Middle frontal gyrus (tissue), 1 donor: ENCODE results near the gene KCTD1.

Experiments used
- DNase-seq: peaks from one replicate; pipeline ENCODE4 v3.0.0-alpha.2; 2015; ENCODE audit warnings: low spot score; ENCODE audit errors: extremely low spot score

The KCTD1 gene

DNA sequence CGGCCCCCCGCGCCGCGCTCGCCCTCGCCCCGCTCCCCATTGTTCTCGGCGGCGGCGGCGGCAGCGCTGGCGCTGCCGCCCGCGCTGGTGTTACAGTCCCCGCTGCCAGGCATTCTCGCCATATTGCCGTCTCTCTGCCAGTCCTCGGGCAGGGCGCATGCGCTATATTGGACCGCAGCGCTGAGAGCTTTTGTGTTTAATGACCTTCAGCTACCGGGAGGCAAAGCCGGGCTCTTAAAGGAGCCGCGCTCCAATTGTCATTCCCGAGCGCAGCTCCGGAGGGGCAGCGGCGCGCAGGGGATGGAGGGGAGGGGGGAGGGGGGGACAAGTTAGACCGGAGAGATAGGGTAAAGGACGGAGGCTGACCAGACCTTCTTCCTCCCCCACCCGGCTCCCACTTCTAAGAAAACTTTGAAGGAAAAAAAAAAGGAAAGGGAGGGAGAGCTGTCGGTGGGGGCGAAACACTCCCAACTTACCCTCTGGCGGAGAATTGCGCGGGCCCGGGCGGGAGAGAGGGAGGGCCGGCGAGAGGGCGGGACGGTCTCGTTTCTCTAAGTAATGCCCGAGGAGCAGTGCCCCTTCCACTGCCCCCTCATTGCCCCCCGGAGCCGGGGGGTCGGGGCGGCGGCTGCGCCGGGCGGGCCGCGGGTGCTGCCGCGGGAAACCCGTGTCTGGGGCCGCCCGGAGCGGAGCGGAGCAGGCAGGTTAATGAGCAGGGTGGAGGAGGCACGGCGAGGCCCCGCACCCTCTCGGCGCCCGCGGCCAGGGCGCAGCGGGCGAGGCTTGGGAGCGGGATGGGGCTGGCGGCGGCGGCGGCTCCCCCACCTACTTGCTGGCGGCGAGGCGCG is at the start of gene KCTD1:
KCTD1 (minus strand) TSS at position 139 of the 848 bp plus-strand sequence; CDS start at position 122, 17 bp downstream.
- DNase-seq: peak; percentile 27

DNA sequence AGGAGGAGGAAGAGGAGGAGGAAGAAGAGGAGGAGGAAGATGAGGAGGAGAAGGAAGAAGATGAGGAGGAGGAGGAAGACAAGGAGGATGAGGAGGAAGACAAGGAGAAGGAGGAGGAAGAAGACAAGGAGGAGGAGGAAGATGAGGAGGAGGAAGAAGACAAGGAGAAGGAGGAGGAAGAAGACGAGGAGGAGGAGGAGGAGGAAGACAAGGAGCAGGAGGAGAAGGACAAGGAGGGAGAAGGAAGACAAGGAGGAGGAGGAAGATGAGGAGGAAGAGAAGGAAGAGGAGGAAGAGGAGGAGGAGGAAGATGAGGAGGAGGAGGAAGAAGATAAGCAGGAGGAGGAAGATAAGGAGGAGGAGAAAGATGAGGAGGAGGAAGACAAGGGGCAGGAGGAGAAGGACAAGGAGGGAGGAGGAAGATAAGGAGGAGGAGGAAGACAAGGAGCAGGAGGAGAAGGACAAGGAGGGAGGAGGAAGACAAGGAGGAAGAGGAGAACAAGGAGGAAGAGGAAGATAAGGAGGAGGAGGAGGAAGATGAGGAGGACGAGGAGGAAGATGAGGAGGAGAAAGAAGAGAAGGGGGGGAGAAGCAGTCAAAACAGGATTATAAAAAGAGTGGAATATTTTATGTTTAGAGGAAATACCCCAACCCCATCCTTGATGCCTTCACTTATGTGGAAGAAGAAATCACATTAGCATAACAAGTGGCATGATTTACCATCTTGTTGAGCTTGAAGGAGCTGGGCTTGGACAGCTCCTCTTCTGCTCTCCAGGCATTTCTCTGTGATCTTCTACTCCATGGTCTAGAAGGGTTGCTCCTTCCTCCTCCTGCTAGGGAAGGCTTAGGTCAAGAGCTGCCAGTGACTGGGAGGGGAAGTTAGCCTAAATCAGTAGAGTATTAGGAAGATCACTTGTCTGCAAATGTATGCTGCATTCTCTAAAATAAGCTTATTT is 45.3 kb upstream of the KCTD1 start:
- DNase-seq: no peak

DNA sequence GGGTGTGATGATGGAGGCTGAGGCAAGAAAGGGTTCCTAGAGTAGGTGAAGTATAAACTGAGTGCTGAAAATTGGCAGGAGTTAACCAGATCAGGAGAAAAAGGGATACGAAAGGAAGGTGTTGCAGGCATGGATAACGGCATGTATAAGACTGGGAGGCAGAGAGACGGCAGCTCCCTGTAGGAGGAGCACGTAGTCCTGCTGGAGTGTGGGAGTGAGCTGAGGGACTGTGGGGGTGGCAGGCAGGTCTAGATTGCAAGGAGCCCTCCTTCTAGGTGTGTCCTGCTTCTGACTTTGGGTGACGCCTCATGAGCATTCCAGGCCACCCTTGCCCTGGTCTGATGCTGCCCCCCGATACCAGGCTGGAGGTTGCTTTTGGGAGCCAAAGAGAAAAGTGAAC is 36.4 kb upstream of the KCTD1 start:
- no peak for DNase-seq

DNA sequence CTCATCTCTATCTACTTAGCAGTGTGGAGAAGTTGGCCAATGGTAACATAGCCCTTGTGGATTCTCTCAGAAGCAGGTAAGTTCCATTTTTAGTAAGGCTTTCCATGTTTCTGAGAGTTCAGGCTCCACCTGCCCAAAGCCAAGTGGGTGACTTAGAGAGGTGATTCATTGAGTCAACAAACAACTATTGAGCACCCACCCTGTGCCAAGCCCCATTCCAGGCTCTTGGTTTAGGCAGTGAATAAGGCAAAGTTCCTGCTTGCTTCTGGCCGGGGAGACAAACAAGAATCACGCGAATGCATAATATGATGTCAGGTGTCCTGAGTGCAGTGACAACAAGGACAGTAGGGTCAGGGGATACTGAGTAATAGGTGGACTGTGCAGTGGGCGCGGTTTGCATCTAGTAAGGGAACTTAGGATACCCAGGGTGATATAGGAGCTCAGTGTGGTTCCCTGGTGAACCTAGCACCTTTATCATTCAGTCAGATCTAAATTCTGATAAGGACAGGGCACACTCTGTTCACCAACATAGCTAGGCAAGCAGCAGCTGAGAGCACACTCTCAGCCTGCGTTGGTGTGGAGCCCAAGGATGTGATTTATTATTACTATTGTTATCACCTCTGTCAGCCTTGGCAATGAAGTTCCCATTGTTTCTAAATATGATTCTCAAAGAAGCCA is 31.7 kb upstream of the KCTD1 start:
- DNase-seq: no peak

DNA sequence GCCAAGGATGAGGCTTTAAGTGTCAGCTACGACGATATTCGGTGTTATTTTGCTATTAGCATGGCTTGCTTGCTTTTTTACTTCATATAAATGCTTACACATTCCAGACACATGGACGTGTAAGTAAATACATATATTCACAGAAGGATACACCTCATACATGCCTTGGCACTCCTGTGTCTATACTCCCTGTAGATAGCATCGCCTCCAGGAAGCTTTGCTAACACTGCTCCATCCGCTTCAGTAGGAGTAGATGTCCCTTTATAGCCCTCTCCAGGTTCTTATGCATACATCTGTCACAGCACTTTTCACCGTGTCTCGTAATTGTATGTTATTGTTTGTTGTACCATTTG is 27.5 kb upstream of the KCTD1 start:
- DNase-seq: no peak

DNA sequence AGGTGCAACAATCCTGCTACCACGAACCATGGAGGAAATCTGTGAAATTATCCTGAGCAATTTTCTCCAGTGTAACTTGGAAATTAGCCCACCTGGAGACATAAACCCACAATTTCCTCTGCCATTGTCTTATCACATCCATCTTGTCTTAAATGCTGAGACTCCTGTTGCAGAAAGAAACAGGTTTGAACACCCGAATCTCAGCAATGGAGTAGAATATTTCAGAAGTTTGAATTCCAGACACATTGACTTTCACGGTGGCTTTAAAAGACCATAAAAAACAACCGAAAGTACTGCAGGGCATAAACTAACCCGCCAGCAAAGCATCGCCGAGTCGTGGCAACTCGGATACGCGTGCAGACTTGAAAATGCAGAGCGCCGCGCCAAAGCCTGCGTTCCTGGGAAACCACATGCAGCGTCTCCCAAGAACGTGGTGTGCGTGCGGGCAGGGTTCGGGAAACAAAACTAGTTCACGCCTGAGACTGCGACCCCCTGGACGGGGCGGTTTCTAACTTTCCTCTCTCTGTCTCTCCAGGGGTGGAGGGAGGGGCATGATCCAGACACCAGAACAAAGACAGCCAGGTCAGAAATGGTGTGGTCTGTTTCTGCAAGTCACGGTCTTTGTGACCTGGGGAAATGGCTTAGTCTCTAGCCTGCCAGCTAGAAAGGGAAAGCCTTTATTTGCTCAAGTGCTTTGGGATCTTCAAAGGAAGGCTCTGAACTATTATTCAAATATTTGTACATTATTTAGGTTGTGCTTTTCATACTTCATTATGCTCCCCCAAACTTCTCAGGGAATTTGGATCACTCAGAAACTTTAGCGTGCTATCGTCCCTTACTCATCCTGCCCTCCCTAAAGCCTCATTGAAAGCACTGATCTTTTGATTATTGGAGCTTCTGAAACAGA is 26.9 kb upstream of the KCTD1 start:
- DNase-seq: no peak

DNA sequence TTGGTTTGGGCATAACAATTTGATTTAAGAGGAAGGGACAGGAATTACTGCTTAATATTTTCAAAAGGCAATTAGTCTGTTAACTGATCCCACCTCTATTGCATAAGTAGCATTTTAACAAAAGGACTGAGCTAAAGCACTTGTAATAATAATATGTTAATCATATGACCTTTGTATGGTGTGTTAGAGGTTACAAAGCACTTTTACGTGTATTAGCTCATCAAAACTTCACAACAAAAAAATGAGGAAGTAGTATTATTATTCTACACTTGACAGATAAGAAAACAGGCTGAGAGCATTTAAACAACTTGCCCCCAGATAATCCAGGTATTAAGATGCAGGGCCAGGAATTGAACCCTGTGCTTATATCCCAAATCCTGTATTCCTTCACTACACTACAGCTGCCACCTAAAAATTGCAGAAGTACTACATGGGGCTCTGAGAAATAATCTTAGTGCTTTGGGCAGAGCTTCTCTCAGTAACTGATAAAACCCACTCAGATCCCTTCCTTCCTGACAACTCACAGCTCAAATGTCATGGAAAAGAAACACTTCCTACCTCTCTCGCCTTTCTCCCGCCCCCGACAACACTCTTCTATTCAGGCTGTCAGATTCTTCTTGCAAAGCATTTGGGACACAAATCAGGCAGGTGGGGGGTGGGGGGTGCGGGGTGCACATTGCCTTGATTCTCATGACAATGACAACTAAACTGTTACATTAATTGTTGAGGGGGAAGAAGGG is 20.7 kb upstream of the KCTD1 start:
- DNase-seq: no peak

DNA sequence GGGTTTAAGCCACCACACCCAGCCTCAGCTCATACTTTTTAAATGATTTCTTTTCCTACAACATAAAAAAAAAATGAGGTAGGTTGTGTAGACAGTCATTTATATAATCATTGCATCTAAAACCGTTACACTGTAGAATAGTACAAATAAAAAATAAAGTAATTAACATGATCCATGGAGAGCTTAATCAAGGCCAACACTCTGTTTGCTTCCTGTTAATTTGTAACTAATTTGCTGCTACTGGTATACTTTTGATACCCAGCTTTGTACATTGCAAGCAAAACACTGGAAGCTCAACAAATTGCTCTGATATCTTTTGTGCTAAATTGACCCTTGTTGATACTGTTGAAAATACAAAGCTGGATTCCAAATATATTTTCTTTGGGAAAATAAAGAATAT is 20.2 kb upstream of the KCTD1 start:
- DNase-seq: no peak

DNA sequence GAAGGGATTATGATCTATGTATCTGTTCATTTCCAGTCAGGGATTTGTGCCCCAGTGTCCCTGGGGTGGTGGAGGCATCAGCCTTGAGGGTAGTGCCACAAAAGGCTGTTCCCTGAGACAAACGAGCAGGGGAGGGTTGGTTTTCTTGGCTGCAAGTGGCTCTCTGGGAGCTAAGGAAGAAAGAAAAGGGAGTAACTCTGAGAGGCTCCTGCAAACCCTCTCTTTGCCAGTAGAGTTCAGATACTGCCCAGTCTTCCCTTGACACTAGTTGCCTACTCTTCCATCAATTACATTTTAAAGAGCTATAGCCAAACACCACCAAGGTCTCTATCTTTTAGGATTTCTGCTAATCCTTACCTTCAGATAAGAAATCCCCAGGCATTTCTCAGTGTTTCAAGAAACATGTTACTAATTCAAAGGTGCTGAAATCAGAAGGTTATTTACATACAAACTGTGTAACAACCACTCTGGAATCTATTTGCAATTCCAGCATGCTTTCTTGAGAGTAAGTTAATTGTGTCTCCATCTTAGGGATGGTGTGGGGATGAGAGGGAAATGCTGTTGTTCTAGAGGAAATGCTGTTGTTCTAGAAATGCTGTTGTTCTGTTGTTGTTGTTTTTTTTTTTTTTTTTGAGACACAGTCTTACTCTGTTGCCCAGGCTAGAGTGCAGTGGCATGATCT is 18.7 kb upstream of the KCTD1 start:
- no peak for DNase-seq

DNA sequence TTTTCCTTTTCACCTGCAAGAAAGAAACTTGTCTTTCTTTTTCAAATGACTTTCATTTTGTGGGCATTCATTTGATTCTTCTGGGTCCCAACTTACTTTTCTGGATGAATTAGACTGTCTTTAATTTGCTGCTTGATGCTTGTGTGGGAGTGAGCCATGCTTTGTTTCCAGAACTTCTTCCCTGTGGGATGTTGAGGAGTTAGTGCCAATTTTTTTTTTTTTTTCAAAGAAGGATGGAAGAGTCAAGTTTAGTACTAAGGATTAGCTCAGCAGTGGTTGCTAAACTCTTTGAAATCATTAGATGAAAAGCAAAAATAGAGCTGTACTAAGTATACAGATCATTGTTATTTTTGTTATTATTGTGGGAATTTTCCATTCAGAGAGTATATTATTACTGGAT is 17.2 kb upstream of the KCTD1 start:
- DNase-seq: no peak

DNA sequence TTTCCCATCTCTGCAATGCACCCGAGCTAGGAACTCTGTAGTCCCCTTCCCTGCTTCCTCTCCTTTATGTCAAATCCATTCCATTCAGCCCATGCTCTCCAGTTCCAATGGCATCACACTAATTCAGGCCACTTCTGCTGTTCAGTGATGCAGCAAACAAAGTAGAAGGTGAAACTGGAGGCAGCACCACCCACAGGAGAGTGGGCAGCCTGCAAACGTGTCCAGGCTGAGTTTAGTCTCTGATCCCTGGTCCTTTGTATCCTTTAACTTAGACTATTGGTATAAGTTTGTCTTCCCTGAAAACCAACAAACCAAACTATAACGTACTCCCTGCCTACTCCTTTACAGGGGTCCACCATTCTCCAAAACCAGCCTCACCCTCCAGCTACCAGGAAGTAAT is 14.7 kb upstream of the KCTD1 start:
- no peak for DNase-seq

DNA sequence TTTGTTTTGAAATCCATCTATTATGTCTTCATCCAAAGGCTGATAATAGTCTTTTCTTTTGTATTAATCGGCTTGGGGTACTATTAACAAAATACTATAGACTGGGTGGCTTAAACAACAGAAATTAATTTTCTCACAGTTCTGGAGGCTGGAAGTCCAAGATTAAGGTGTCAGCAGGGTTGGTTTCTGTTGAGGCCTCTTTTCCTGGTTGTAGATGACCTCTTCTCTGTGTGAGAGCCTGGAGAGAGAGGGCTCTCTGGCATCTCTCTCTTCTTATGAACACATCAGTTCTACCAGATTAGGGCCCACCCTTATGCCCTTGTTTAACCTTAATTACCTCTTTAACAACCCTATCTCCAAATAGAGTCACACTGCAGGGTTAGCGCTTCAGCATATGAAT is 14.2 kb upstream of the KCTD1 start:
- DNase-seq: no peak

DNA sequence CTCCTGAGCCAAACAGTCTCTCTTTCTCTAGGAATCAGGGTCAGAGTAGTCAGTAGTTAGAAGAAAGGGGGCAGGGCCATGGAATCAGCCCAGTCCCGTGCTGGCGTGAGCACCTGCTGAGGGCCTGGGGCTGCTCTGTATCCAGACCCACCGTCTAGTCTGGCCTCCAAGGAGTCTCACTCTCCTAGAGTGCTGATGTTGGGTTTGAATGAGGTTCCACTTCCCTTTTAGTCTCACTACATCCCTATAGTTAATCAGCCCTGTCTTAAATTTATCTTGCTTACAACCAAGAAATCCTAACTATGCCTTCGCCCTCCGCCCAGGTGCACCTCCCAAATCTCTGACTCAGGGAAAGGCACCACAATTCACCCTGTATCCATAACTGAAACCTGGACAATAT is 13.4 kb upstream of the KCTD1 start:
- DNase-seq: no peak

DNA sequence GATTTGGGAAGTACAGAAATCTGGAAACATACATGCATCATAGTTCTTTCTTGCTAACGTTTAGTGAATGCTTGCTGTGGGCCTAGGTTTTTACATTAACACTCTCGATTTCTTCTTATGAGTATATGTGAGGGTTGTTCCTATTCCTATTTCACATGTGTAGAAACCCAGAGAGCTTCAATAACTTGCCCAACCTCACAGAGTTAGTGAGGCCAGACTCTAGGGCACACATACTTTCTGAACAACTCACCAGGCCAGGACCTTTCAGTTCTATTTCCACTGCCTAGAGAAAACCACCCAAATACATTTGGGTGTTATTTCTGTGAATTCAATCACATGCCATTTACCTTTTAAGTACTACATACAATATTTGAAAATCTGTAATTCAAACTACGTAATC is 8.2 kb upstream of the KCTD1 start:
- no peak for DNase-seq

DNA sequence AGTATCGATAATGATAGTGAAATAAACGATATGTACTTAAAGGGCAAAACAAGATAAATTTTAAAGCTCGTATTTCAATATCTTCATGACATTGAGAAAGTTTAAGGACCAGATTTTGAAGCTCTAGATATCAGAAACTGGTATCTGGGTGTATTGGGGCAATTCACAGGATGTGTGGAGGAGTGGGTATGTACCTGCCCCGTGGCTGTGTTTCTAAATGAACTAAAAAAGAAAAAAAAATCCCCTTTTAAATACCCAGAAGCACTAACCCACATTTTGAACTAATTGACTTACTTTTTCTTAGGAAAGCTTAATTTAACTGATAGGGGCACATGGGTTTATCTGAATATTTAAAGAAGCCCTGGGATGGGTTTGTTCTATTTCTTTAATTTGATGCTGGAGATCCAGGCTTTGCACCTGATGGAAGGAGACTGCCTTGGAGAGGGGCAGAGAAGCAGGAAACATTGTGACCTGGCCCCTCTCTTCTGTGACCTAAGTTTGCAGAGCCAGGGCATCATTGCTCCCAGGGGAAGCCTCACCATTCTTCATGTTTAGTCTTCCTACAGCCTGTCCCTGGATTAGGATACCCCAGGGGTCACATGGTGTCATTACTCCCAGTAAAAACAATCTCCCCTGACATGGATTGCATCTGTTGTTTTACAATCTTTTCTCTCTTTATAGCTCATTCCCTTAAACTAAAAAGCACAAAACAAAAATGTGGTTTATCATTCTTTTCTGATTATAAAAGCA is 7.6 kb upstream of the KCTD1 start:
- DNase-seq: no peak

DNA sequence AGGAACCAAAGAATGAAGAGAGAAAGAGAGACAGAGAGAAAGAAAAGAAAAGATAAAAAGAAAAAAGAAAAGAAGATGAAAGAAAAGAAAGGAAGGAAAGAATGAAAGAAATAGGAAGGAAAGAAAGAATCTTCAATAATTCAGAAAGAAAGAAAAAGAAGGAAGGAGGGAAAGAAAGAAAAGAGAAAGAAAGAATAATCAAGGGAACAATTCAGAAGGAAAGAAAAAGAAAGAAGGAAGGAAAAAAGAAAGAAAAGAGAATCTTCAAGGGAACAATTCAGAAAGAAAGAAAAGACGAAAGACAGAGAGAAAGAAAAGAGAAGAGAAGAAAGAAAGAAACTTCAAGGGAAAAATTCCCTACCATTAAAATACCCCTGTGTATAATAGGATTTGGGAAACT is 5.6 kb upstream of the KCTD1 start:
- DNase-seq: no peak

DNA sequence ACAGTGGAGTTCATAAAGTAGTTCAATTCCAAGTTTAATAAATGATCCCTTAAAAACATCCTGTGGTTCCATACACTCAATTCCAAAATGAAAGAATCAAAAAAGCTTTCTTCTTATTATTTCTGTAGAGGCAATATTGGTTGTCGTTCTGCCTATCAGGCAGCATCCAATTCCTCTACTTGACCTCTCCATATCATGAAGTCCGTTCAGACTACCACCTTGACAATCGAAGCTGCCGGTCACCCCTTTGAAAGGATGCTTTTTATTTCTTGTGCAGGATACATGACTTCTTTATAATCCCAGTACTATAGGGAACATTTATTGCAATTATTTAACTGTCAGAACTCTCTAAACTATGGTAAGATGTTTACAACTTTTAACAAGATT is 3.3 kb upstream of the KCTD1 start:
- no peak for DNase-seq

DNA sequence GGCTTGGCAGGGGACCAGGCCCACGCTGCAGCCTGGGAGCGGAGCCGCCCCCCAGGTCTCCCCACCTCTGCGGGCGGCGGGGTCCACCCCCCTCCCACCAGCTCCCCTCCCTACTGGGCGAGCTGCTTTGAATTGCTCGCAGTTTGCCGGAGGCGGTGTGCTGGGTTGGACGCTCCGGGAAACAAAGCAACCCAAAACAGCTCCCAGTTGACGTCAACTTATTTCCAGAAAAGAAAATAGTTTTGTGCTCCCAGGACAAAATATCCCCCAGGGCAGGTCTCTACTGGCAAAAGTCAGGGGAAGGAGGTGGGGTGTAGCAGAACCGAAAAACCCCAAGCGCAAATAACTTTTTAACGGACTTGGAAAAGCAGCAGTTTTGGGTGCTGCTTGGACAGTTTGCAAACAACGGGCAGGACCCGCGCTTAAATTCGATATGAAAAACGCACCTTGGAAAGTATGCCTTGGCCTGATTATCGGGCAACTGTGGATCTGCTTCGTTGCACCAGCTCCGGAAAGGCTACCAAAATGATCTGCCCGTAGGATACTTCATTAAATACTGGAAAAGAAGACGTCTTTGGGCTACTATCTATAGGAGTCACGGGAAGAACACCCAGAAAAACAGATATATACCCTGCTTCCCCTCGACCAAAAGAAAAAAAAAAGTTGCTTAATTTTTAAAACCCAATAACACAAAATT is 2.8 kb upstream of the KCTD1 start:
- DNase-seq: no peak
